SU-DHL-6 (cell line): ENCODE results near the gene RASAL1.

ENCODE experiments used
- EZH2phosphoT487 ChIP-seq: fragments of 200-600 bp; sonication (generic), shearing (Covaris generic); conservative IDR thresholded peaks from 2 replicates; pipeline ENCODE4 v1.6.1; 2018; ENCODE audit warnings: mild to moderate bottlenecking, antibody characterized with exemption, low read length, moderate library complexity, mixed read lengths
- TF ChIP-seq, protein P1 (sequence below): fragments of 200-600 bp; sonication (generic); IDR thresholded peaks from one replicate; pipeline ENCODE4 v1.5.1; 2017; ENCODE audit warnings: antibody characterized with exemption, mild to moderate bottlenecking, low read length, moderate library complexity; ENCODE audit not compliant: insufficient read depth, poor library complexity, severe bottlenecking

GRCh38 chr12:113171543-113171942 lies 36.0 kb upstream of the RASAL1 start:
- TF ChIP-seq, protein P1, sequence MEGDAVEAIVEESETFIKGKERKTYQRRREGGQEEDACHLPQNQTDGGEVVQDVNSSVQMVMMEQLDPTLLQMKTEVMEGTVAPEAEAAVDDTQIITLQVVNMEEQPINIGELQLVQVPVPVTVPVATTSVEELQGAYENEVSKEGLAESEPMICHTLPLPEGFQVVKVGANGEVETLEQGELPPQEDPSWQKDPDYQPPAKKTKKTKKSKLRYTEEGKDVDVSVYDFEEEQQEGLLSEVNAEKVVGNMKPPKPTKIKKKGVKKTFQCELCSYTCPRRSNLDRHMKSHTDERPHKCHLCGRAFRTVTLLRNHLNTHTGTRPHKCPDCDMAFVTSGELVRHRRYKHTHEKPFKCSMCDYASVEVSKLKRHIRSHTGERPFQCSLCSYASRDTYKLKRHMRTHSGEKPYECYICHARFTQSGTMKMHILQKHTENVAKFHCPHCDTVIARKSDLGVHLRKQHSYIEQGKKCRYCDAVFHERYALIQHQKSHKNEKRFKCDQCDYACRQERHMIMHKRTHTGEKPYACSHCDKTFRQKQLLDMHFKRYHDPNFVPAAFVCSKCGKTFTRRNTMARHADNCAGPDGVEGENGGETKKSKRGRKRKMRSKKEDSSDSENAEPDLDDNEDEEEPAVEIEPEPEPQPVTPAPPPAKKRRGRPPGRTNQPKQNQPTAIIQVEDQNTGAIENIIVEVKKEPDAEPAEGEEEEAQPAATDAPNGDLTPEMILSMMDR = no peak
- no peak for TF ChIP-seq EZH2phosphoT487
